A549 (cell line): Measurements from ENCODE around the gene NFKBIZ.
A peak's percentile ranks its signal among the peaks of the same experiment; 100 is the strongest.

Experiments used
- CHD2 ChIP-seq: fragments of 150-350 bp; IDR thresholded peaks from 2 replicates; pipeline ENCODE4 v1.6.1; 2014; ENCODE audit warnings: low read length; ENCODE audit not compliant: partially characterized antibody
- CTCF ChIP-seq: fragments of >200 bp; sonication (Bioruptor Twin); formaldehyde crosslinking; IDR thresholded peaks from 3 replicates; pipeline ENCODE4 v1.5.1; 2016
- EP300 ChIP-seq, 2 experiments: fragments of >200 bp; sonication (Bioruptor Twin); formaldehyde crosslinking; IDR thresholded peaks; 2 replicates in 1 of 2; 3 replicates in 1 of 2; pipeline ENCODE4 v1.6.1; 2016 to 2017
- RNF2 ChIP-seq: fragments of 200-600 bp; sonication (generic); IDR thresholded peaks from 2 replicates; pipeline ENCODE4 v1.6.1; 2016; ENCODE audit warnings: low read depth, mild to moderate bottlenecking, antibody characterized with exemption, moderate library complexity, borderline replicate concordance
- USF2 ChIP-seq: fragments of 450-650 bp; IDR thresholded peaks from 2 replicates; pipeline ENCODE4 v1.6.1; 2014; ENCODE audit warnings: antibody characterized with exemption

- TF ChIP-seq USF2 (no peak), EP300 (IDR thresholded peaks at IDR 0.05) (no peak), CTCF (peak; percentile 26; the same call in 2 of the 3 replicates), RNF2 (no peak), CHD2 (no peak)
These were observed 466 bp downstream of the NFKBIZ start for GRCh38 chr3:101849714-101850245.
